Fibroblast of pulmonary artery (primary cell): ENCODE measurements around the gene ZCCHC14.
A peak's percentile ranks its signal among the peaks of the same experiment; 100 is the strongest.

ENCODE experiments used
- DNase-seq: peaks from one replicate; pipeline ENCODE4 v3.0.0-alpha.2; 2010; ENCODE audit warnings: low read depth
- H3K4me3 ChIP-seq: replicated peaks from 2 replicates; pipeline ENCODE4 v1.5.1; 2011; ENCODE audit warnings: low read depth, mild to moderate bottlenecking, control low read depth, low read length, moderate library complexity
- TF ChIP-seq, protein P1 (sequence below): IDR thresholded peaks from 2 replicates; pipeline ENCODE4 v1.5.1; 2011; ENCODE audit warnings: mild to moderate bottlenecking, control low read depth, low read length, inconsistent platforms; ENCODE audit errors: missing control alignments

The ZCCHC14 gene

GRCh38 chr16:87468550-87468949, 24.3 kb downstream of the ZCCHC14 start:
- DNase-seq = no peak
- no peak overlapping the region for H3K4me3 ChIP-seq
- TF ChIP-seq, protein P1, sequence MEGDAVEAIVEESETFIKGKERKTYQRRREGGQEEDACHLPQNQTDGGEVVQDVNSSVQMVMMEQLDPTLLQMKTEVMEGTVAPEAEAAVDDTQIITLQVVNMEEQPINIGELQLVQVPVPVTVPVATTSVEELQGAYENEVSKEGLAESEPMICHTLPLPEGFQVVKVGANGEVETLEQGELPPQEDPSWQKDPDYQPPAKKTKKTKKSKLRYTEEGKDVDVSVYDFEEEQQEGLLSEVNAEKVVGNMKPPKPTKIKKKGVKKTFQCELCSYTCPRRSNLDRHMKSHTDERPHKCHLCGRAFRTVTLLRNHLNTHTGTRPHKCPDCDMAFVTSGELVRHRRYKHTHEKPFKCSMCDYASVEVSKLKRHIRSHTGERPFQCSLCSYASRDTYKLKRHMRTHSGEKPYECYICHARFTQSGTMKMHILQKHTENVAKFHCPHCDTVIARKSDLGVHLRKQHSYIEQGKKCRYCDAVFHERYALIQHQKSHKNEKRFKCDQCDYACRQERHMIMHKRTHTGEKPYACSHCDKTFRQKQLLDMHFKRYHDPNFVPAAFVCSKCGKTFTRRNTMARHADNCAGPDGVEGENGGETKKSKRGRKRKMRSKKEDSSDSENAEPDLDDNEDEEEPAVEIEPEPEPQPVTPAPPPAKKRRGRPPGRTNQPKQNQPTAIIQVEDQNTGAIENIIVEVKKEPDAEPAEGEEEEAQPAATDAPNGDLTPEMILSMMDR = no peak

DNA sequence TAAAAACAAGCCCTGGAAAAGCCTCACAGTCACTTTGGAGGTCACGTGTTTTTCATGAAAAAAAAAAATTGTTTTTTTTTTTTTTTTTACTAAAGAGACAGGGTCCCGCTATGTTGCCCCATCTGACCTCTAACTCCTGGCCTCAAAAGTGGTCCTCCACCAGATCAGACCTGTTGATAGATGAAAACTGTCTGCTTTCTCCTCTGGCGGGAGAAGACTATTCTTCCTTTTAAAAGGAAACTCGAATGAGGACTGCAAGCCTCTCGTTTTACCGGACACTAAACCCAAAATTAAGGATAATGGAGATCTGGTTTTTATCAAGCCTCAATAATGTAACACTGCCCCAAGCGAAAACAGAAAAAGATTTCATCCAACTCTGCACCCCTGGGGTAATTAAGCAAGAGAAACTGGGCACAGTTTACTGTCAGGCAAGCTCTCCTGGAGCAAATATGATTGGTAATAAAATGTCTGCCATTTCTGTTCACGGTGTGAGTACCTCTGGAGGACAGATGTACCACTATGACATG, 25.8 kb downstream of the ZCCHC14 start:
- no peak for DNase-seq
- TF ChIP-seq, protein P1 = no peak
- no peak overlapping the region for H3K4me3 ChIP-seq

GRCh38 chr16:87465879-87466278, 26.9 kb downstream of the ZCCHC14 start:
- H3K4me3 ChIP-seq = no peak overlapping the region
- no peak for DNase-seq
- TF ChIP-seq, protein P1 = no peak

DNA sequence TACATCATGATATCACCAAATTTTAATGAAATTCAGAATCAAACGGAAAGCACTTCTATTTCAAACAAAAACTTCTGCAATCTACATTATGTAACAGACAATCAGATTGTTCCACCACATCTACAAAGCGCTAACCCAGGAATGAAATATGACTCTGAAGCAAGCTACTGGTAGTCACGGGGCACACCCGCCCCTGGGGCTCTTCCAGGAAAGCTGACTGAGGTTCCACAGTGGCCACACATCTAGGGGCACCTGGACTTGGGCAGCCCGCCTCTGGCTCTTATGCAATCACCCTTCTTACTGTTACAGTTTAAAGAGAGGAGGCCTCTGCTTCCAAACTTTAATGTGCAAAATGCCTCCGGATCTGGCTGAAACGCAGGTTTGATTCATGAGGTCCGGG, 27.5 kb downstream of the ZCCHC14 start:
- DNase-seq = peak; percentile 85
- TF ChIP-seq, protein P1 = no peak
- peak overlapping the region; percentile 4 for H3K4me3 ChIP-seq

DNA sequence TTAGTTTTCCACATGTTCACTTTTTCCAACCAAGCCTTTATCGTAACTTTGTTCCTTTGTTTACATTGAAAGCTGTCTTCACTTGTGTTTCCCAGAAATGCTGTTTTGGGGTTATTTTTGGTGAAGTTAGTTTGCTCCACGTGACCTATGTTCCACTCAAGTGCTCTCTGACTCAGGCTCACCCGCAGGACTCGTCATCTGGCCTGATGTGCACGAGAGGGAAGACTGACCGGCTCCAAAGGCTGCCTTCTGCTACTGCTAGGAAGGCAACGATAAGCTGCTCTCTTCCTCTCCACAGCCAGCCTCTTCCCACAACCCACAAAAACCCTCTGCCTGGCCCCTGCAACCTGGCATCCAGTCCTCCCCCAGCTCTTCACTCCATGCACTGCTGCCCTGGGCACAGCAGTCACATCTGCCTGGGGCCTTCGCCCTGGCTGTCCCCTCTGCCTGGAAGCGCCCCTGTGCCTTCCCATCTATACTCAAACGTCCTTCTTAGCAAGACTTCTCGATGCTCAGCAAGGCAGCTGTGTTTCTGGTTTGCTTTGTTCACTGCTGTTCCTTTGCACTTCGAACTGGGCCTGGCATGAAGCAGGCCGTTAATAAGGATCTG, 28.0 kb downstream of the ZCCHC14 start:
- H3K4me3 ChIP-seq = peak overlapping the region; percentile 4
- peak; percentile 92 for DNase-seq
- TF ChIP-seq, protein P1 = no peak

GRCh38 chr16:87463722-87464690, 28.8 kb downstream of the ZCCHC14 start:
- peak overlapping the region; percentile 4 for H3K4me3 ChIP-seq
- TF ChIP-seq, protein P1 = no peak
- DNase-seq = peak; percentile 86
